Panc1 (cell line): ENCODE measurements around the gene ACTBL2.

Source experiments
- CTCF ChIP-seq: fragments of 450-650 bp; IDR thresholded peaks from 2 replicates; pipeline ENCODE4 v1.5.1; 2017; ENCODE audit warnings: mild to moderate bottlenecking
- POLR2AphosphoS5 ChIP-seq: IDR thresholded peaks from 2 replicates; pipeline ENCODE4 v1.6.1; 2012; ENCODE audit warnings: mild to moderate bottlenecking, low read depth, low read length, moderate library complexity
- REST ChIP-seq, 2 experiments: IDR thresholded peaks; 2 replicates each; pipeline ENCODE4 v1.6.1; 2011 to 2012; ENCODE audit warnings: low read depth in 2 of 2, control low read depth in 1 of 2, low read length in 1 of 2, mild to moderate bottlenecking in 1 of 2, moderate library complexity in 1 of 2; ENCODE audit not compliant: insufficient read depth in 1 of 2
- SIN3A ChIP-seq: IDR thresholded peaks from 2 replicates; pipeline ENCODE4 v1.6.1; 2012; ENCODE audit warnings: low read depth, mild to moderate bottlenecking, low read length, moderate library complexity, borderline replicate concordance; ENCODE audit not compliant: insufficient read depth
- TCF7L2 ChIP-seq: IDR thresholded peaks from 2 replicates; pipeline ENCODE4 v1.6.1; 2011; ENCODE audit warnings: mild to moderate bottlenecking, low read depth, low read length, inconsistent platforms

- no peak for TF ChIP-seq REST (IDR thresholded peaks at IDR 0.05; ENCODE audit: insufficient read depth in 1 of 2, low read depth in 2 of 2, low read length in 1 of 2)
- TF ChIP-seq CTCF = no peak
- TF ChIP-seq POLR2AphosphoS5 = no peak
- TF ChIP-seq SIN3A = no peak
- TF ChIP-seq TCF7L2 = no peak
Measured at GRCh38 chr5:57509501-57510260, 27.1 kb upstream of the ACTBL2 start.
